A549 (cell line): ENCODE data around the gene ARID3A. TPM values are rescaled to one million over a fixed set of nuclear protein-coding genes. Genes with fewer than 3 reads are reported as not detected.

ENCODE experiments used
- ATAC-seq, 2 experiments: fragments of 200-7000 bp in 1 of 2; fragments of >200 bp in 1 of 2; cut with Nextera tagmentation in 1 of 2; cut with Tn5 transposase in 1 of 2; 3 replicates each; pipeline versions ENCODE4 v1.8.0 to v1.9.1; 2018 to 2020; ENCODE audit warnings: mild to moderate bottlenecking in 1 of 2, moderate library complexity in 1 of 2
- CTCF ChIA-PET: fragments of 300-600 bp; sonication (Branson Sonifier 250); formaldehyde crosslinking; extraction: SDS; loops from one replicate; lab custom pipeline; 2021; ENCODE audit warnings: antibody characterized with exemption, inconsistent platforms; lab: Yijun Ruan, JAX
- POLR2A ChIA-PET: fragments of 350-600 bp; formaldehyde crosslinking; extraction: SDS; loops from one replicate; lab custom pipeline; 2021; ENCODE audit warnings: antibody characterized with exemption, inconsistent platforms; lab: Yijun Ruan, JAX
- DNase-seq, 2 experiments: peaks; one replicate each; pipeline versions ENCODE4 v3.0.0 to v3.0.0-alpha.2; 2011 to 2016; ENCODE audit warnings: low read depth in 1 of 2, low spot score in 1 of 2
- FAIRE-seq: peaks from 2 replicates; lab custom pipeline; 2011; peaks lifted over from hg19 to GRCh38; lab: Jason Lieb, UNC
- H3K27ac ChIP-seq, 2 experiments: fragments of >200 bp; sonication (Bioruptor Twin); formaldehyde crosslinking; 3 replicates each; pipeline ENCODE4 v1.5.1; 2016 to 2017
- H3K4me1 ChIP-seq: fragments of >200 bp; sonication (Bioruptor Twin); formaldehyde crosslinking; 3 replicates; pipeline ENCODE4 v1.6.1; 2016
- H3K4me2 ChIP-seq: fragments of >200 bp; sonication (Bioruptor Twin); formaldehyde crosslinking; 3 replicates; pipeline ENCODE4 v1.6.1; 2016
- H3K4me3 ChIP-seq: fragments of >200 bp; sonication (Bioruptor Twin); formaldehyde crosslinking; 3 replicates; pipeline ENCODE4 v1.5.1; 2016
- H3K9me3 ChIP-seq: fragments of >200 bp; sonication (Bioruptor Twin); formaldehyde crosslinking; 3 replicates; pipeline ENCODE4 v1.6.1; 2016
- CBX2 ChIP-seq: fragments of 200-600 bp; sonication (generic); IDR thresholded peaks from 2 replicates; pipeline ENCODE4 v1.6.1; 2016; ENCODE audit warnings: low read depth, mild to moderate bottlenecking, borderline replicate concordance
- CBX8 ChIP-seq: fragments of 200-600 bp; sonication (generic); IDR thresholded peaks from 2 replicates; pipeline ENCODE4 v1.6.1; 2016
- CEBPB ChIP-seq, 2 experiments: fragments of >200 bp in 1 of 2; sonication (Bioruptor Twin) in 1 of 2; formaldehyde crosslinking in 1 of 2; IDR thresholded peaks; 2 replicates each; pipeline ENCODE4 v1.6.1; 2012 to 2016
- E2F6 ChIP-seq: IDR thresholded peaks from 2 replicates; pipeline ENCODE4 v1.6.1; 2012; ENCODE audit warnings: low read depth, borderline replicate concordance
- EHF ChIP-seq: fragments of 250-450 bp; sonication (Bioruptor Pico); IDR thresholded peaks from 2 replicates; pipeline ENCODE4 v1.5.0; 2020; ENCODE audit warnings: mild to moderate bottlenecking
- ELK1 ChIP-seq: fragments of 150-350 bp; IDR thresholded peaks from 2 replicates; pipeline ENCODE4 v1.6.1; 2014; ENCODE audit warnings: low read depth, mild to moderate bottlenecking, low read length
- EP300 ChIP-seq, 2 experiments: fragments of >200 bp; sonication (Bioruptor Twin); formaldehyde crosslinking; IDR thresholded peaks; 2 replicates in 1 of 2; 3 replicates in 1 of 2; pipeline ENCODE4 v1.6.1; 2016 to 2017
- HEYL ChIP-seq: fragments of 250-450 bp; sonication (Bioruptor Pico); IDR thresholded peaks from 2 replicates; pipeline ENCODE4 v1.8.0; 2021; ENCODE audit warnings: mild to moderate bottlenecking, moderate library complexity
- JUN ChIP-seq, 2 experiments: fragments of >200 bp; sonication (Bioruptor Twin); formaldehyde crosslinking; IDR thresholded peaks; 2 replicates in 1 of 2; 3 replicates in 1 of 2; pipeline ENCODE4 v1.6.1; 2016 to 2017
- KDM1A ChIP-seq: fragments of 200-600 bp; sonication (generic); IDR thresholded peaks from 2 replicates; pipeline ENCODE4 v1.6.1; 2016; ENCODE audit warnings: low read depth, mild to moderate bottlenecking
- MYC ChIP-seq: IDR thresholded peaks from 2 replicates; pipeline ENCODE4 v1.6.1; 2012; ENCODE audit warnings: mild to moderate bottlenecking, inconsistent platforms, low read length, improper control_type of control experiment, borderline replicate concordance
- NR3C1 ChIP-seq: fragments of >200 bp; sonication (Bioruptor Twin); formaldehyde crosslinking; IDR thresholded peaks from 3 replicates; pipeline ENCODE4 v1.6.1; 2017
- POLR2A ChIP-seq: IDR thresholded peaks from 2 replicates; pipeline ENCODE4 v1.6.1; 2012; ENCODE audit warnings: mild to moderate bottlenecking, low read length
- POLR2AphosphoS2 ChIP-seq: conservative IDR thresholded peaks from 2 replicates; pipeline ENCODE4 v1.6.1; 2012; ENCODE audit warnings: low read length, improper control_type of control experiment, inconsistent platforms
- RAD21 ChIP-seq, 2 experiments: fragments of >200 bp in 1 of 2; sonication (Bioruptor Twin) in 1 of 2; formaldehyde crosslinking in 1 of 2; IDR thresholded peaks in 1 of 2; conservative IDR thresholded peaks in 1 of 2; 2 replicates in 1 of 2; 3 replicates in 1 of 2; pipeline ENCODE4 v1.6.1; 2012 to 2018; ENCODE audit warnings: inconsistent platforms in 1 of 2
- RCOR1 ChIP-seq: fragments of 150-350 bp; IDR thresholded peaks from 2 replicates; pipeline ENCODE4 v1.6.1; 2014; ENCODE audit warnings: antibody characterized with exemption, low read length, low read depth
- SREBF2 ChIP-seq: fragments of 450-650 bp; IDR thresholded peaks from 2 replicates; pipeline ENCODE4 v1.6.1; 2014; ENCODE audit warnings: mild to moderate bottlenecking, moderate library complexity
- ZC3H11A ChIP-seq: fragments of 450-650 bp; IDR thresholded peaks from 2 replicates; pipeline ENCODE4 v1.6.1; 2014; ENCODE audit warnings: antibody characterized with exemption, mild to moderate bottlenecking
- ZFP36 ChIP-seq: fragments of 450-650 bp; IDR thresholded peaks from 2 replicates; pipeline ENCODE4 v1.6.1; 2014; ENCODE audit warnings: borderline replicate concordance; ENCODE audit not compliant: partially characterized antibody
- WGBS: methylation state at CpG from one replicate; pipeline ENCODE4 v1.1.6; 2017; ENCODE audit errors: missing lambda C conversion rate; 5-methylcytosine and 5-hydroxymethylcytosine counted together
- polyA plus RNA-seq, 4 experiments: library from polyadenylated mRNA; depleted of rRNA in 3 of 4; stranded (reverse); fragments of >200 nt; fragmentation: RNase III in 1 of 4; extraction: RNeasy Plus Mini Kit Qiagen cat#74134 plus additional on column Dnase treatment in 1 of 4; gene quantifications; 2 replicates in 3 of 4; 3 replicates in 1 of 4; pipeline ENCODE4 v1.2.3, GENCODE V29; 2011 to 2017
- TF ChIP-seq, protein P1 (sequence below): IDR thresholded peaks from 2 replicates; pipeline ENCODE4 v1.6.1; 2012
- TF ChIP-seq, protein P2 (sequence below): fragments of >200 bp; sonication (Bioruptor Twin); formaldehyde crosslinking; IDR thresholded peaks from 2 replicates; pipeline ENCODE4 v1.6.1; 2016
- TF ChIP-seq, protein P3 (sequence below): IDR thresholded peaks from 2 replicates; pipeline ENCODE4 v1.6.1; 2012
- TF ChIP-seq, protein P4 (sequence below): fragments of 250-450 bp; sonication (Bioruptor Pico); IDR thresholded peaks from 2 replicates; pipeline ENCODE4 v1.5.0; 2021; ENCODE audit warnings: mild to moderate bottlenecking, moderate library complexity, borderline replicate concordance
- TF ChIP-seq, protein P5 (sequence below): fragments of >200 bp; sonication (Bioruptor Twin); formaldehyde crosslinking; IDR thresholded peaks from 3 replicates; pipeline ENCODE4 v1.6.1; 2016
- TF ChIP-seq, protein P6 (sequence below): fragments of 250-450 bp; sonication (Bioruptor Pico); IDR thresholded peaks from 2 replicates; pipeline ENCODE4 v1.5.0; 2020; ENCODE audit warnings: low read depth, mild to moderate bottlenecking, moderate library complexity

ARID3A gene
- polyA plus RNA-seq, 2 of the 4 experiments (the other 2 are of a cell fraction): 3.3 to 6.1 TPM

DNA sequence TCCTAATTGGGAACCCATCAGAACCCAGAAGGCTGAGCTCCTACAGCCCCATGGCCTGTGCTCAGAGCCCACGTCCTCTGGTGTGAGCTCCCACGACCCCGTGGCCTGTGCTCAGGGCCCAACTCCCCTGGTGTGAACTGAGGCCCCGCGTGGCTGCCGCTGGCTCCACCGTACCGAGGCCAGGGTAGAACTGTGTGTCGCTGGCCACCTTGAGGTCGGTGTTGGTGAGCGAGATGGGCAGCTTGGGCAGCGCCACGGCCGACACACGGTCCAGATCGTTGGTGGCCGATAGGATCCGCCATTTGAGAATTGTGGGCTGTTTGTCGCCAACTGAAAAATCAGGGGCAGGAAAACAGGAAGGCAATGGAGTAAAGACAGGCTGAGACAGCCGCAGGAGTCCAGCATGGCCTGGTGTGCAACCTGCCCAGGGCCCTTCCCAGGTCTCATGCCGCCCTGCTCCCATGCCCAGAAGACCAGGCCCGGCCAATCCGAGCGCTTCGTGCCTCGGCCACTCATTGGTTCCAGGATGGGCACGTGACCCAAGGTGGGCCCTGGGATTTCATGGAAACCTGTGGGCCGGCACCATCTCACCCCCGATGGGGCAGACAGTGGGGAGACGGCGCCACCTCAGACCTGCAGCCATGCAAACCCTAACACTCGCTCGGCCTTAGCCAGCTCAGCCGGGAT lies 44.3 kb upstream of the ARID3A start:
- ATAC-seq (no peak), FAIRE-seq (no peak), DNase-seq (no peak)
- 95% methylated on average over 31 of the region's 34 CpGs for WGBS
- ChIA-PET POLR2A (no interaction called here), CTCF (no interaction called here)
- Histone ChIP-seq H3K9me3 (no peaks in the 10 kb centered on the region), H3K4me2 (no peak overlapping the region), H3K27ac (no peak overlapping the region), H3K4me1 (no peaks in the 10 kb centered on the region), H3K4me3 (no peak overlapping the region)
- TF ChIP-seq, protein P1, sequence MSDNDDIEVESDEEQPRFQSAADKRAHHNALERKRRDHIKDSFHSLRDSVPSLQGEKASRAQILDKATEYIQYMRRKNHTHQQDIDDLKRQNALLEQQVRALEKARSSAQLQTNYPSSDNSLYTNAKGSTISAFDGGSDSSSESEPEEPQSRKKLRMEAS: no peak
- no peak for TF ChIP-seq NR3C1
- no peak for TF ChIP-seq POLR2A
- no peak for TF ChIP-seq SREBF2
- TF ChIP-seq ZC3H11A: no peak
- no peak for TF ChIP-seq ZFP36
- TF ChIP-seq, protein P2, sequence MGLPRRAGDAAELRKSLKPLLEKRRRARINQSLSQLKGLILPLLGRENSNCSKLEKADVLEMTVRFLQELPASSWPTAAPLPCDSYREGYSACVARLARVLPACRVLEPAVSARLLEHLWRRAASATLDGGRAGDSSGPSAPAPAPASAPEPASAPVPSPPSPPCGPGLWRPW: no peak
- no peak for TF ChIP-seq POLR2AphosphoS2
- no peak for TF ChIP-seq MYC

GRCh38 chr19:882871-883497 lies 42.9 kb upstream of the ARID3A start:
- TF ChIP-seq, protein P3, sequence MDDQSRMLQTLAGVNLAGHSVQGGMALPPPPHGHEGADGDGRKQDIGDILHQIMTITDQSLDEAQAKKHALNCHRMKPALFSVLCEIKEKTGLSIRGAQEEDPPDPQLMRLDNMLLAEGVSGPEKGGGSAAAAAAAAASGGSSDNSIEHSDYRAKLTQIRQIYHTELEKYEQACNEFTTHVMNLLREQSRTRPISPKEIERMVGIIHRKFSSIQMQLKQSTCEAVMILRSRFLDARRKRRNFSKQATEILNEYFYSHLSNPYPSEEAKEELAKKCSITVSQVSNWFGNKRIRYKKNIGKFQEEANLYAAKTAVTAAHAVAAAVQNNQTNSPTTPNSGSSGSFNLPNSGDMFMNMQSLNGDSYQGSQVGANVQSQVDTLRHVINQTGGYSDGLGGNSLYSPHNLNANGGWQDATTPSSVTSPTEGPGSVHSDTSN: no peak
- TF ChIP-seq NR3C1 (no peak), KDM1A (no peak), E2F6 (no peak), EP300 (IDR thresholded peaks at IDR 0.05) (no peak), RCOR1 (no peak), SREBF2 (no peak)
- TF ChIP-seq, protein P4, sequence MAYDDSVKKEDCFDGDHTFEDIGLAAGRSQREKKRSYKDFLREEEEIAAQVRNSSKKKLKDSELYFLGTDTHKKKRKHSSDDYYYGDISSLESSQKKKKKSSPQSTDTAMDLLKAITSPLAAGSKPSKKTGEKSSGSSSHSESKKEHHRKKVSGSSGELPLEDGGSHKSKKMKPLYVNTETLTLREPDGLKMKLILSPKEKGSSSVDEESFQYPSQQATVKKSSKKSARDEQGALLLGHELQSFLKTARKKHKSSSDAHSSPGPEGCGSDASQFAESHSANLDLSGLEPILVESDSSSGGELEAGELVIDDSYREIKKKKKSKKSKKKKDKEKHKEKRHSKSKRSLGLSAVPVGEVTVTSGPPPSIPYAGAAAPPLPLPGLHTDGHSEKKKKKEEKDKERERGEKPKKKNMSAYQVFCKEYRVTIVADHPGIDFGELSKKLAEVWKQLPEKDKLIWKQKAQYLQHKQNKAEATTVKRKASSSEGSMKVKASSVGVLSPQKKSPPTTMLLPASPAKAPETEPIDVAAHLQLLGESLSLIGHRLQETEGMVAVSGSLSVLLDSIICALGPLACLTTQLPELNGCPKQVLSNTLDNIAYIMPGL (CRISPR knock-in tag): no peak
- WGBS: 90% methylated on average over 15 of the region's 30 CpGs
- H3K4me1 ChIP-seq: no peaks in the 10 kb centered on the region
- H3K9me3 ChIP-seq: no peaks in the 10 kb centered on the region
- ChIA-PET POLR2A (no interaction called here), CTCF (no interaction called here)
- no peak overlapping the region for H3K4me3 ChIP-seq
- FAIRE-seq: no peak
- DNase-seq: no peak
- no peak overlapping the region for H3K27ac ChIP-seq
- no peak overlapping the region for H3K4me2 ChIP-seq
- ATAC-seq: no peak

- ChIA-PET CTCF (no interaction called here), POLR2A (no interaction called here)
- DNase-seq: no peak
- 84% methylated on average over 15 of the region's 22 CpGs for WGBS
- Histone ChIP-seq H3K4me2 (no peak overlapping the region), H3K9me3 (no peaks in the 10 kb centered on the region), H3K4me3 (no peak overlapping the region), H3K27ac (no peak overlapping the region), H3K4me1 (no peaks in the 10 kb centered on the region)
- peak; percentile 33 to 41; a peak in 2 of 6 replicates for ATAC-seq
- TF ChIP-seq, protein P5, sequence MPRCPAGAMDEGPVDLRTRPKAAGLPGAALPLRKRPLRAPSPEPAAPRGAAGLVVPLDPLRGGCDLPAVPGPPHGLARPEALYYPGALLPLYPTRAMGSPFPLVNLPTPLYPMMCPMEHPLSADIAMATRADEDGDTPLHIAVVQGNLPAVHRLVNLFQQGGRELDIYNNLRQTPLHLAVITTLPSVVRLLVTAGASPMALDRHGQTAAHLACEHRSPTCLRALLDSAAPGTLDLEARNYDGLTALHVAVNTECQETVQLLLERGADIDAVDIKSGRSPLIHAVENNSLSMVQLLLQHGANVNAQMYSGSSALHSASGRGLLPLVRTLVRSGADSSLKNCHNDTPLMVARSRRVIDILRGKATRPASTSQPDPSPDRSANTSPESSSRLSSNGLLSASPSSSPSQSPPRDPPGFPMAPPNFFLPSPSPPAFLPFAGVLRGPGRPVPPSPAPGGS: no peak
- no peak for TF ChIP-seq CBX2
- TF ChIP-seq, protein P2: no peak
- TF ChIP-seq RAD21 (conservative IDR thresholded peaks at IDR 0.05 in 1 of 2, IDR thresholded peaks at IDR 0.05 in 1 of 2): no peak
- TF ChIP-seq ELK1: no peak
- TF ChIP-seq EHF (CRISPR knock-in tag): no peak
- TF ChIP-seq, protein P6, sequence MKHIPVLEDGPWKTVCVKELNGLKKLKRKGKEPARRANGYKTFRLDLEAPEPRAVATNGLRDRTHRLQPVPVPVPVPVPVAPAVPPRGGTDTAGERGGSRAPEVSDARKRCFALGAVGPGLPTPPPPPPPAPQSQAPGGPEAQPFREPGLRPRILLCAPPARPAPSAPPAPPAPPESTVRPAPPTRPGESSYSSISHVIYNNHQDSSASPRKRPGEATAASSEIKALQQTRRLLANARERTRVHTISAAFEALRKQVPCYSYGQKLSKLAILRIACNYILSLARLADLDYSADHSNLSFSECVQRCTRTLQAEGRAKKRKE: no peak
- TF ChIP-seq, protein P1: no peak
- TF ChIP-seq CBX8: no peak
- TF ChIP-seq CEBPB (IDR thresholded peaks at IDR 0.05): no peak
- no peak for TF ChIP-seq HEYL
- TF ChIP-seq JUN (IDR thresholded peaks at IDR 0.05): no peak
- FAIRE-seq: no peak
These were observed 42.1 kb upstream of the ARID3A start for GRCh38 chr19:883661-884211.
